ENCODE data around the gene INPP5A. TPM values are rescaled to one million over a fixed set of nuclear protein-coding genes. Genes with fewer than 3 reads are reported as not detected.

INPP5A gene
- total and polyA plus RNA-seq, 2 donors (not counting 1 experiment from before 2014, with no cell fraction given) = 9.3 to 87.8 TPM

- DNase-seq = peak; percentile 87
- TF ChIP-seq EZH2 (IDR thresholded peaks at IDR 0.05; ENCODE audit: borderline replicate concordance, insufficient read depth, low read depth, low read length, poor library complexity, severe bottlenecking) = no peak
- no peak for TF ChIP-seq CTCF (IDR thresholded peaks at IDR 0.05)
- H3K27me3 Mint-ChIP-seq = no peaks in the 10 kb centered on the region
- no peaks in the 10 kb centered on the region for H3K9me3 Mint-ChIP-seq (ENCODE audit: insufficient read depth)
- no peaks in the 10 kb centered on the region for H3K9me3 ChIP-seq (ENCODE audit: control extremely low read depth in 1 of 3, control insufficient read depth in 2 of 3, insufficient read depth in 1 of 3, low read length in 2 of 3)
- peaks cover 87% of the 10 kb centered on the region for H3K4me1 Mint-ChIP-seq
- WGBS (ENCODE audit: insufficient coverage) = 46% methylated on average over 23 of the region's 26 CpGs
- CTCF ChIA-PET = interaction anchor here (0.6 kb wide), 1 partner anchor 34 kb away, joined by 3 read pairs; no protein-coding TSS in a partner anchor
- peak overlapping the region; percentile 85 for H3K4me2 ChIP-seq (replicated peaks; ENCODE audit: low read depth, low read length, poor library complexity, severe bottlenecking)
- H3K4me3 Mint-ChIP-seq = peak overlapping the region; percentile 76
- POLR2A ChIA-PET = interaction anchor here (0.7 to 1.2 kb wide), 2 partner anchors 25 kb away, joined by 3 to 8 read pairs; no protein-coding TSS in a partner anchor
- H3K4me1 ChIP-seq (ENCODE audit: control insufficient read depth in 2 of 2, insufficient read depth in 2 of 2, low read length in 2 of 2) = peaks cover 78 to 86% of the 10 kb centered on the region in 2 donors
- peaks cover 52% of the 10 kb centered on the region for H4K20me1 ChIP-seq (ENCODE audit: control insufficient read depth, insufficient read depth, low read length, poor library complexity, severe bottlenecking)
- no peaks in the 10 kb centered on the region for H3K27me3 ChIP-seq (replicated peaks in 1 of 4; ENCODE audit: control extremely low read depth in 1 of 4, control insufficient read depth in 3 of 4, insufficient read depth in 4 of 4, low read length in 3 of 4)
- peak overlapping the region; percentile 95 for H3K27ac Mint-ChIP-seq
- peak overlapping the region; percentile 27 for H3K9ac ChIP-seq (ENCODE audit: low read length)
- ATAC-seq (ENCODE audit: low read depth) = peak; percentile 25
- H3K27ac ChIP-seq (ENCODE audit: low read length in 2 of 2) = peak overlapping the region; percentile 87 to 97
- intact Hi-C loops (cut with micrococcal nuclease) = loop anchor here (1.0 kb wide), 3 partner anchors 9 to 26 kb away; partner anchors contain the start of gene INPP5A
- peak overlapping the region; percentile 2 for H2AFZ ChIP-seq (ENCODE audit: insufficient read depth, low read depth, low read length, poor library complexity, severe bottlenecking)
- peak overlapping the region in 1 of 5 experiments; percentile 11 for H3K4me3 ChIP-seq (ENCODE audit: control extremely low read depth in 1 of 5, extremely low read depth in 1 of 5, insufficient read depth in 1 of 5, low read depth in 2 of 5, low read length in 4 of 5)
- peaks cover 100% of the 10 kb centered on the region for H3K79me2 ChIP-seq (ENCODE audit: control insufficient read depth, insufficient read depth, low read length)
- no peaks in the 10 kb centered on the region for H3K36me3 ChIP-seq (replicated peaks in 1 of 2; ENCODE audit: control extremely low read depth in 1 of 2, control insufficient read depth in 1 of 2, extremely low read depth in 1 of 2, insufficient read depth in 2 of 2, low read length in 1 of 2)
These were observed 9.2 kb downstream of the INPP5A start for GRCh38 chr10:132546567-132547420.
